Stimulated activated CD4-positive, alpha-beta T cell treated with anti-CD3 and anti-CD28 coated beads, TNF-alpha, amount 100 ng/mL, for 1 hour (primary cell): ENCODE data around the gene SMIM30.
"Not testable (repeated sequence)": the region's sequence is repeated elsewhere in the genome, so short reads cannot be mapped to it uniquely, and the experiment has no call there.

Source experiments
- DNase-seq, 3 donors: peaks; one replicate each; pipeline ENCODE4 v3.0.0-alpha.2; 2020; ENCODE audit warnings: low read depth in 3 of 3, low spot score in 1 of 3

Gene SMIM30, protein sequence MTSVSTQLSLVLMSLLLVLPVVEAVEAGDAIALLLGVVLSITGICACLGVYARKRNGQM

DNA sequence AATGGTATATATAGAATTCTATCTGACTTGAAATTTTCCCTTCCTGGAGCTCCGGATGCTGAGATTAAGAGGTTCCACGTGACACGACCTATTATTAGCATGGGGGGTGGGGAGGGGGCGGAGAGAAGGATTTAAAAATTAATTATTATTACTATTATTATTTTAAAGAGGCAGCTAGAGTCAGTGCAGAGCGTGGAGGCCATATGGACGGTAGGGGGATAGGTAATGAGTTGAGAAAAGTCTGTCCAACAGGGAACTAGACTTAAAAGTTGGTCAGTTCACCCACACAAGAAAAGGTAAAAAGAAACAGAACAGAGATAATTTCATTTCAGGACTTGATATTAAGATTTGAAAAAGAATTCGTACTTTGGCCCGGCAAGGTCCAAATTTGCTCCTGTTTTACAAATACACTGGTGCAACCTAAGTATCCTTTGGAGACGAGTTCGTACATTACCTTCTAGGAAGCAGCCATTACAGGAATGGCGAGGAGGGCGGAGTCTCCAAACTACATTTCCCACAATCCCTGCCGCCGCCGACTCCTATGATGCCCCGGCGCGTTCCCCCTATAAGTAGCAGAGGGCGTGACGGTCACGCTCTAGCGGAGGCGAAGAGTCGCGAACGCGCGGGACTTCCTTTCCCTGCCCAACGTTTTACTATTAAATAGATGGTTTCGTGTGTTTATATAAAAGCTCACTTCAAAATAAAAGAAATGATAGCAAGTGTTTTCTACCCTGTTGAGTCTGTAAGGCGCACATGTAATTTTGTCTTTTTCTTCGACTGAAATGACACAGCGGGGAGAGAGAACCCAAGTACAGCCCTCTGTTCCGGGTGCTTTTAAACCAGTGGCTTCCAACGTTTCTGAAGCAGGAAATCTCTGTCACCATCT, at the start of gene SMIM30:
SMIM30 (minus strand) TSS at position 481 of the 886 bp plus-strand sequence. CDS start 976 bp downstream, outside the sequence.
- peak; percentile 64 to 80 (median 76) for DNase-seq

- DNase-seq, result not testable (repeated sequence)
Measured at GRCh38 chr7:113166176-113166575, 47.8 kb upstream of the SMIM30 start.

DNA sequence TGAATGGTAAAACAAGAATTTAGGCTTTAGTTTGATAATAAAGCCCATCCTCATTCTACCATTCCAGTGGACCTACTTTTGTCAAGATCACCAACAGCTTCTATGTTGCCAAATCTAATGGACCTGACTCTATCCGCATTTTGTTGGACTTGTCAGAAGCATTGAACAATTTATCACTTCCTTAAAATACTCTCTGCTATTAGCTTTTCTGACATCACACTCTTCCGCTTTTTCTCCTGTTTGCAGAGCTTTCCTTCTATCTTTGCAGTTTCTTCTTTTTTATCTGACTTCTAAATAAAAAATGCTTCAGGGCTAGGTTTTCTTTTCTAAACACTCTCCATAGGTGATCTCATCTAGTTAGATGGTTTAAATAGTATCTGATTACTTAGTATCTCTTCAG, 42.7 kb upstream of the SMIM30 start:
- no peak for DNase-seq

- no peak for DNase-seq
Measured at GRCh38 chr7:113159746-113160339, 41.5 kb upstream of the SMIM30 start.

GRCh38 chr7:113158756-113159155, 40.4 kb upstream of the SMIM30 start:
- no peak for DNase-seq

GRCh38 chr7:113154117-113154516, 35.8 kb upstream of the SMIM30 start:
- DNase-seq, result no peak

GRCh38 chr7:113144817-113145216, 26.5 kb upstream of the SMIM30 start:
- no peak for DNase-seq

DNA sequence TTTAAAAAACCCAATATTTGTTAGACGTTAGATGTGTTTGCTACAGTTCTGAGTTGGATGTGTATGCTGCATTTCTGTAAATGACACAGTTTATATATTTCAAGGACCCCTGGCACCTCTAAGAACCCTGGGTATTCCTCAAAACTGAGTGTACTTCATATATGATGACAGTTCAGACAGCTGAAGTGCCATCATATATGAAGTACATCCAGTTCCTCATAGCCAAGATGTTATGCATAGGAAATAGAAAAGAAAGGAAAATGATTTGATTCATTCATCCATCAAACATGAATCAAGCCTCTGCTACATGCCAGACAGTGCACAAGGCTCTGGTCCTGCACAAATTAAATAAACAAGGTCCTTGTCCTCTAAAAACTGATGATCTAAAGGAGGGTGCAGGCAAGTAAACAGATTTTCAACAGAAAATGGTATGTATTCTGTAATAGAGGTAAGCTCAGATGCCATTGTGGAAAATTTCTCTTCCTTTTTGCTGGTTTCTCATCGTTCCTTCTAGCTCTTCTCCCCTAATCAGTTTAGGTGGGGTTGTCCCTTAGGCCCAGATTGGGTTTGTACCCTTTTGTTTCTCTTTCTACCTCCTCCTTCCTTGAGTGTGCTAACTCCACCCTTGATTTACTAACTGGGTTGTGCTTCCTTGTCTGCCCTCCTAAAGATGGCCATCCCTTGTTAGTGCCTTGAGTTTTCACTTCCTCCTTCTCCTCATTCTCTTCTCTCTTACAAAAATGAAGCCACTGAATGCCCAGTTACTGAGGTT, 25.3 kb upstream of the SMIM30 start:
- no peak for DNase-seq

GRCh38 chr7:113142385-113143119, 24.2 kb upstream of the SMIM30 start:
- DNase-seq, result no peak

- no peak for DNase-seq
Measured at GRCh38 chr7:113141803-113142202, 23.4 kb upstream of the SMIM30 start.

DNA sequence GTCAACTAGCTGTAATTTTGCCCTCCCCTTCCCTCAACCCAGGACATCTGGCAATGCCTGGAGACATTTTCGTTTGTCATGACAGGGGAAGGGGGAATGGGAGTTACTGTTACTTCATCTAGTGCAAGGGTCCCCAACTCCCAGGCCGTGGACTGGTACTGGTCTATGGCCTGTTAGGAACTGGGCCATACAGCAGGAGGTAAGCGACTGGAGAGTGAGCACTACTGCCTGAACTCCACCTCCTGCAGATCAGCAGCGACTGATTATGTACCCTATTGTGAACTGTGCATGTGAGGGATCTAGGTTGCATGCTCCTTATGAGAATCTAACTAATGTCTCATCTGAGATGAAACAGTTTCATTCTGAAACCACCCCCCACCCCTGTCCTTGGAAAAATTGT, 22.6 kb upstream of the SMIM30 start:
- DNase-seq, result no peak

GRCh38 chr7:113137241-113137640, 18.9 kb upstream of the SMIM30 start:
- DNase-seq, result no peak

DNA sequence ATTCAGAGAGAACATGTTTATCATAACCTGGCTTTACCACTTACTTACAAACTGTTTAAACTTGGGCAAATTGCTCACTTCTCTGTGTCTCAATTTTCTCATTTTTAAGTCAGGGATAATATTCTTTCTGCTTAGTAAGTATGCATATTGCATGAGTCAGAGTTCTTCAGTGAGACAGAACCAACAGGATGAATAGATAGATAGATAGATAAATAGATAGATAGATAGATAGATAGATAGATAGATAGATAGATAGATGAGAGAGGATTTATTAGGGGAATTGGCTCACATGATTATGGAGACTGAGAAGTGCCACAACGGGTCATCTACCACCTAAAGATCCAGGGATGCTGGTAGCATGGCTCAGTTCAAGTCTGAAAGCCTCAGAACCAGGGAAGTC, 15.7 kb upstream of the SMIM30 start:
- DNase-seq, result no peak

DNA sequence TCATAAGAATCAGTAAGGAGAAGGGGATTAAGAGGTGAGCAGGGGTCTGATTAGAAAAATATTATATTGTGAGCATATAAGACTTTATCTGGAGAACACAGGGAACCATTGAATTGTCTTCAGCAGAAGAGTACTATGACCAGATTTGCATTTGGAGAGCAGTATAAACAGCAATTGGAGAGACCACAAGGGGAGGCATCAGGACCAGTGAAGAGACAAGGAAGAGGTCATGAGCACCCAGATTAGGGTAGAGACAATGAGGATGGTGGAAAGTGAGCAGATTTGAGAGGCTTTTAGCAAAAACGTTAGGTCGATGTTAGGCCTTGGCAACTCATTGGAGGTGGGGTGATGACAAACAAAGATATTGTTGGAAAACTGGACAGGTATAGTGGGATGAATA, 13.0 kb upstream of the SMIM30 start:
- no peak for DNase-seq

GRCh38 chr7:113128031-113128430, 9.7 kb upstream of the SMIM30 start:
- DNase-seq, result no peak

DNA sequence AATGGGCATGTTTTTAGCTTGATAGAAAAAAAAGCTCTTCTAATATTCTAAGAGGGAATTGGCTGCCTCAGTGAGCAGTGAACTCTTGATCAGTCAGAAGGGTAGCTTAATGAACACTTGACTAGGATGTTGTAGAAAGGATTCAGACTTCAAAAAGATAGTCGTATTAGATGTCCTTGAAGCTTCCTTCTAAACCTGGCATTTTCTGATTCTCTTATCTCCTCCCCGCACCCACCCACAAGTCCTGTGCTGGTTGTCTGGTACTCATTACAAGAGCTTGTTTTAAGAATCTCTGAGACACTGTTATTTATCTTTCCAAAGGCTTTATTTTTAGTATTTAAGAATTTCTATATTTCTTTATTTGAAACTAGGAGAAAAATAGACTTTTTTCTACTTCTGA, 7.4 kb upstream of the SMIM30 start:
- no peak for DNase-seq

GRCh38 chr7:113122744-113123143, 4.4 kb upstream of the SMIM30 start:
- DNase-seq, result no peak

DNA sequence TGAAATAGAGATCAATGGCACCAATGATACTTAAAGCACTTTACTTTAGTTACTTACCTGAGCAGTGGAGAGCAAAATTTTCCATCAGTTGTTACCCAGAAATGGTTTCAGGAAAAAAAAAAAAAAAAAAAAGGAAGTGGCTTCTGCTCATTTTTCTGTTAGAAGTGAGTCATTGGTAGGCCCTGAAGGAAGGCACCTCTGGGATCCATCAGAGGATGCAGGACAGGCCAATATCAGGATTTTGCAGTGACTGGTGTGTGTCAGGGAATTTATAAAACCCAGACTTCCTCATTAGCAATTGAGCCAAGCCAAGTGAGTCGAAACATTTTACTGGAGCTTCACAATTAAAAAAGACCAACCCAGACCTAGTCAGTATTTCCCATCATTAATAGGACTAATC, 2.3 kb upstream of the SMIM30 start:
- no peak for DNase-seq

GRCh38 chr7:113119429-113119828, 1.1 kb upstream of the SMIM30 start:
- DNase-seq, result no peak

GRCh38 chr7:113117374-113117774, 980 bp downstream of the SMIM30 start:
- not testable (repeated sequence) for DNase-seq

- DNase-seq, result no peak
Measured at GRCh38 chr7:113113912-113114311, 4.4 kb downstream of the SMIM30 start.
